Measurements from ENCODE around the gene CFAP68.

Gene CFAP68

GRCh38 chr11:111846636-111847035, 32.7 kb upstream of the CFAP68 start:
- no peak for TF ChIP-seq CTCF (IDR thresholded peaks at IDR 0.05; ENCODE audit: insufficient read depth, missing control alignments)
- no peak for FAIRE-seq

GRCh38 chr11:111849631-111850030, 29.7 kb upstream of the CFAP68 start:
- no peak for TF ChIP-seq CTCF (IDR thresholded peaks at IDR 0.05; ENCODE audit: insufficient read depth, missing control alignments)
- FAIRE-seq (no peak), DNase-seq (ENCODE audit: insufficient read length, low spot score) (no peak)

More at GRCh38 chr11:111846636-111847035, 32.7 kb upstream of the CFAP68 start:
- DNase-seq (ENCODE audit: insufficient read length, low spot score): no peak

GRCh38 chr11:111851067-111851466, 28.3 kb upstream of the CFAP68 start:
- DNase-seq (ENCODE audit: insufficient read length, low spot score): no peak
- no peak for TF ChIP-seq CTCF (IDR thresholded peaks at IDR 0.05; ENCODE audit: insufficient read depth, missing control alignments)
- FAIRE-seq: no peak

- peak; percentile 47 for TF ChIP-seq CTCF (IDR thresholded peaks at IDR 0.05; ENCODE audit: insufficient read depth, missing control alignments)
- FAIRE-seq: no peak
- no peak for DNase-seq (ENCODE audit: insufficient read length, low spot score)
Measured at GRCh38 chr11:111851636-111852035, 27.7 kb upstream of the CFAP68 start.

GRCh38 chr11:111852103-111852502, 27.2 kb upstream of the CFAP68 start:
- FAIRE-seq (no peak), DNase-seq (ENCODE audit: insufficient read length, low spot score) (no peak)
- no peak for TF ChIP-seq CTCF (IDR thresholded peaks at IDR 0.05; ENCODE audit: insufficient read depth, missing control alignments)

GRCh38 chr11:111855506-111855905, 23.8 kb upstream of the CFAP68 start:
- FAIRE-seq (no peak), DNase-seq (ENCODE audit: insufficient read length, low spot score) (no peak)
- TF ChIP-seq CTCF (IDR thresholded peaks at IDR 0.05; ENCODE audit: insufficient read depth, missing control alignments): no peak

GRCh38 chr11:111860257-111860656, 19.1 kb upstream of the CFAP68 start:
- DNase-seq (ENCODE audit: insufficient read length, low spot score): no peak
- FAIRE-seq: no peak
- TF ChIP-seq CTCF (IDR thresholded peaks at IDR 0.05; ENCODE audit: insufficient read depth, missing control alignments): no peak

Data from D721Med (cell line).